ENCODE data around the gene MIB1.
"Not testable (repeated sequence)": the region's sequence is repeated elsewhere in the genome, so short reads cannot be mapped to it uniquely, and the experiment has no call there.

The MIB1 gene

DNA sequence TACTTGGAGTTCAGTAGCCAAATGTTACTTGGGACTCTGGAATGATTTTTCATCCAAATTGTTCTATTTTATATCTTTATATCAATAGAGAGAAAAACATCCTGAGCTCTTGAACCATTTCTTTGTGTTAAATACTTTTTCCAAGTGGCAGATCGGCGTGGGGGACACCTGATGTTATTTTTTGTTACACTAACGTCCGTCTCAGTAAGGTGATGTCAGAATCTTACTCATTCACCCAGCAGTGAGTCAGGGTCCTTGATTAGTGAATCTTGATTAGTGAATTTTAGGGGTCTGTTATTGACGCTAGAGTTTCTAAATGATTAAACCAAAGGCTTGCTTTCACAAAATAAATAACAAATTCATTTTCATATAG lies 1.7 kb downstream of the MIB1 start:
- in situ Hi-C loops (cut with MboI; ENCODE audit: low sequenced_read_pairs): no loop called here

DNA sequence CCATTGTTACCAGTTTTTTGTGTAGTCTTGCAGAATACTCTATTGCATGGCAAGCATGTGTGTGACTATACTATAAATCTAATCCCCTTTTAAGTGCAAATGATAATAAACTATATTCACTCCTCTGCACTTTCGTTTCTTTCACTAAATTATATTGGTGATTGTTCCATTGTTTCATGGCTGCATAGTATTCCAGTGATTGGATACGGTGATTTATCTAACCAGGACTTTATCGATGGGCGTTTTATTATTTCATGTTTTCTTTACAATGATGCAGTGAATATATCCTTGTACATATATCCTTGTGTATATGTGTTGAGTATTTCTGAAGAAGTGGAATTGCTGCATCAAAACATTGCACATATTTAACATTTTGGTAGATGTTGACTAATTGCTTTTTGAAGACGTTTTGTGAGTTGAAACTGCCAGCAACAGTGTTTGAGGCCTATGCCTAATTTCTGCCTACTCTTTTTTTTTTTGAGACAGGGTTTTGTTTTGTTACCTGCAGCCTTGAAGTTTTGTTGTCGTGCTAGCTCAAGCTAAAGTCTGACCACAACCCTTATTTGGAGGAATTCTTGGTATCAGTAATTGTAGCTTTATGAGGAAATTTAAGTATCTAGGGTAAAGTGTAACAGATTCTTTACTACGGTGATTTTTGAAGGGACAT lies 2.7 kb downstream of the MIB1 start:
- in situ Hi-C loops (cut with MboI; ENCODE audit: low sequenced_read_pairs): no loop called here

DNA sequence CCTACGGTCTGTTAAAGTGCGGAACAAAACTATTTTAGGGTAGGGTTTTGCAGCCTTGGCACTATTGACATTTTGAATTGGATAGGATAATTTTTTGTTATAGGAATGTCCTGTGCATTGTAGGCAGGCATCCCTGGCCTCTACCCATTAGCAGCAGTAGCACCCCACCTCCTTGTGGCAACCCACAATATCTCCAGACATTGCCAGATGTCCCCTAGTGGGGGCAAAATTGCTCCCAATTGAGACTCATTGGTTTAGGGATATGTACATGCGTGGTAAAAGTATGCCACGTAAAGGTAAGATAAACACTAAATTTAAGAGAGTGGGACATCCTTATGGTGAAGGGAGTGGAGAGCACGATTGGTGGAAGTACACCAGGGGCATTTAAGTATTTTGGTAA lies 4.6 kb downstream of the MIB1 start:
- in situ Hi-C loops (cut with MboI; ENCODE audit: low sequenced_read_pairs): no loop called here

DNA sequence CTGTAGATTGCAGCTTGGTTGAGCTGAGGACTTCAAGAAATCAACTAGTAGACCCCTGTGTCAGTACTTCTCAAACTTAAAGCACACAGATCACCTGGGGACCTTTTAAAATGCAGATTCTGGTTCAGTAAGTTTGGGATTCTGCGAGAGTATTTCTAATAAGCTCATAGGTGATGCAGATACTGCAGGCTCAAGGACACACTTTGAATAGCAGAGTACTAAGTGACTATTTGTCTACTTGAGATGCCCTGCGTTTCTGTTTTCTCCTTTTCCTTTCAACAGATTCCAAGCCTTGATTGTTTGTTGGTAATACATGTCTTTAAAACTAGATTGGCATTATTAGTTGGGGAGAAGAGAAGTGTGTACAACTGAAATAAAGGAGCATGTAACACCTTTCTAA lies 6.7 kb downstream of the MIB1 start:
- in situ Hi-C loops (cut with MboI; ENCODE audit: low sequenced_read_pairs): no loop called here

DNA sequence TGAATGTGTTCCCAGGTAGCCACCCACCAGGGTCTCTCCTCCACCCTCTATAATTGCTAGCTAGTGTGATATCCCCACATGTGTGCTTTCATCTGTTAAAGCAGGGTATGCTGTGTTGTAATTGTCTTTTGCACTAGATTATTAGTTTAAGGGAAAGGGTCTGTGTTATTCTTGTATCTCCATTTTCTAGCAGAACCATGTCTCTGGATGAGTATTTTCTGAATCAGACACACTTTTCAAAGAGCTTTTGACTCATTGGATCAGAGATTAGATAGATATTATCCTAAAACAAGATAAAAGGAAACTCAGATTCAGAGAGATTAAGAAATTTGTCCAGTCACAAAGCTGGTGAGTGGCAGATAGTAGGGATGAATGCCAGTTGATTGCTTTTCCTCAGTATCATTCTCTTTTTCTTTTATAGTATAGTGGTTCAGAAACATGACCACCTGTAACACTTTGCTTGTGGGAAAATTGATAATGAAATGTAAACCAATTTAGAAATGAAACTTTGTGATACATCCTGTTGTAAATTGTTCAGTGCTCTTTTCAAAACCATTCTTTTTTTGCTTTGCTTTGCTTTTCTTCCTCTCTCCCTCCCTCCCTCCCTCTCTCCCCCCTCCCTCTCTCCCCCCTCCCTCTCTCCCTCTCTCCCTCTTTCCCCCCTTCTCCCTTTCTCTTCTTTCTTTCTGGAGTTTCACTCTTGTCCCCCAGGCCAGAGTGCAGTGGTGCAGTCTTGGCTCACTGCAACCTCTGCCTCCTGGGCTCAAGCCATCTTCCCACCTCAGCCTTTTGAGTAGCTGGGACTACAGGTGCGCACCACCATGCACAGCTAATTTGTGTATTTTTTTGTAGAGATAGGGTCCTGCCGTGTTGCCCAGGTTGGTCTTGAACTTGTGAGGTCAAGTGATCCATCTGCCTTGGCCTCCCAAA lies 7.4 kb downstream of the MIB1 start:
- in situ Hi-C loops (cut with MboI; ENCODE audit: low sequenced_read_pairs): no loop called here

DNA sequence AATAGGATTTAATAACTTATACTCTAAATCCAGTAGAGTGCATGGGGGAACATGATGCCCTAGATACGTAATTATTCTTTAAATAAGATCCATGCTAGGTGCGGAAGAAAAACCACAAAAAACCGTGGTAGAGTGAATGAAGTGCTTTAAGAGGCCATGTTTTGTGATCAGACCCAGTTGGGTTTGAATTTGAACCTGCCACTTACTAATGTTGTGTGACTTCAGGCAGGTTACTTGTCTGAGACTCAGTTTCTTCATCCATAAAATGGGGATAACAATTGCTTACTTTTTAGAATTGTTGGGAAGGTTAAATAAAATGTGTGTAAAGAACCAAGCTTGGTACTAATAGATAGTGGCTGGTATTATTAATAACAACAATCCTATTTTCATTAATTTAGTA lies 17.2 kb downstream of the MIB1 start:
- in situ Hi-C loops (cut with MboI; ENCODE audit: low sequenced_read_pairs): no loop called here

DNA sequence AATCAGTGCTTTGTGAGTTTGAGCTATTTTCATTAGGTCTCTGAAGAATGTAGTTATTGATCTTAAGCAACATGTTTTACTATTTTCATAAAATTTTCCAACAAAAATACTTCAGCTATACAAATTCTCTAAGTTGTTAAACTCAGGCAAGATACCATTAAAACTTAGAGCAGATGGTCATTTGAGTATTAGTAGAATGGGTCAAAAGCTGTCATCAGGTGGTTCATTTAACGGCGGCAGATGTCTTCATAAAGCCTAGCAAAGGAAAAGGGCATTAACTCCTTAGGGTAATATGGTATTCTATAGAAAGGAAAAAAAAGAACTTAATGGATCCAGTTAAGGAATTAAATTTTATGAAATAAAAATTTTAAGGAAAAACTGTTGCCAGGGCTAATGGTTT lies 19.2 kb downstream of the MIB1 start:
- in situ Hi-C loops (cut with MboI; ENCODE audit: low sequenced_read_pairs): no loop called here

DNA sequence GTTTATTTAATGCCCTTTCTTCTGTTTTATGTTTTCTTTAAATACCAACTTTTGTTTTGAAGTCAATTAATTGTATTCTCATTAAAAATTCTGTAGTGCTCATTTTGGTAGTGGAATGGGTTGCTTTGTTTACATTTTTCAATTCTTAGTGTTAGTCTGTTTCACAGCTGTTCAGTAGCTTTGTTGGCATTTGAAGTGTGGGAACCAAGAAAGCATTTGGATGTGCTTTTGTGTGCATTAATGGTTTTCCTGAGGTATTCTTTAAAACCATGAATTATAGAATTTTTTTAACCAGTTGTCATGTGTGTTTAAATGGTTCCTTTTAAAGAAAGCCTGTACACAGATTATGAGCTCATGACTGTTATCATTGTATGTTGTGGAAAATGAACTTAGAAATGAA lies 19.7 kb downstream of the MIB1 start:
- in situ Hi-C loops (cut with MboI; ENCODE audit: low sequenced_read_pairs): no loop called here

DNA sequence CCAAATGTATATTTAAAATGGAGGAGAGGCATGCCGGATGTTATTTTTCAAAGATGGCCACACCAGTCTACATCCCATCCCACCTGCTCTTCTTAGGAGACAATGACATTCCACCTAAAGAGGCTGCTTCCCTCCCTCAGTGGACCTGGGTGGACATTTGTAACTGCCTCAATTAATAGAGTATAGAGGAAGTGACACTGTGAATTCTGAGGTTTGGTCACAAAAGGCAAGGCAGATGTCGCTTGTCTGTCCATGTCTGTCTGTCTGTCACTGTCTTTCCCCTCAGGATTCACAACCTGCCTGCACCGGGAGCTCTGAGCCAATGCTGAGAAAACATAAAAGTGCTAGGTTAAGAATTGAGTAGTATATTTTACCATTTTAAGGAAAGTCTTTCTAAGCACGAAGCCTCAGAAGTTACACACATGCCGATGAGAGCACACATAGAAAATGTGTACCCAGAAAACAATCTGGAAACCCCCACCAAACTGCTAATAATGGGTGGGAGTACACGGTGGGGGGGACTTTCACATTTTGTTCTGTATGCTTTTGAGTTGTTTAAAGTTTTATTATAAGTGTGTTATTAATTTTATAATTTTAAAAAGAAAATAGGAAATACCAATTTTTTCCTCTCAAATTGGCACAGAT lies 21.0 kb downstream of the MIB1 start:
- in situ Hi-C loops (cut with MboI; ENCODE audit: low sequenced_read_pairs): no loop called here

DNA sequence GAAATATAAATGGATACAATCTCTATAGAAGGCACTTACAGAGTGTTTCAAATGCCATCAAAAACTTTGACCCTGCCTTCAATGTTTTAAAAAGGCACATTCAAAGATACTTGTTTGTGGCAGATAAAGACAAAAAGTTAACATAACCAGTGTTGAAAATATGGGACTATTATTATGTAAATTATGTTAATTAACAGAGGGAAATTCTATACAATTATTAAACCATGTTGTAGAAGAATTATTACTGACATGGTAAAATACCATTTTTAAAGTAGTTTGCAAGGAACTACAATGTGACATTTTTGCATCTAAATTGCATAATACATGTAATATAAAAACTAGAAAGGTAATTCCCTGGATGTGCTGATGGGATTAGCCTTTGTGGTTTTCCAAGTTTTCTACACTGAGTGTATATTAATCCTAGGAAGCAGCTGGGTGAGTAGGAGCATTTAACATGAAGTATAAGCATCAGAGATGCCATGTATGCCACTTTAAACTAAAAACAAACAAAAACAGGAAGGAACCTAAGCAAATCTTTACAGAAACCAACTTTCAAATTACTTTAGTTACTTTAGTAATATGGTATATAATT lies 21.7 kb downstream of the MIB1 start:
- in situ Hi-C loops (cut with MboI; ENCODE audit: low sequenced_read_pairs): no loop called here

DNA sequence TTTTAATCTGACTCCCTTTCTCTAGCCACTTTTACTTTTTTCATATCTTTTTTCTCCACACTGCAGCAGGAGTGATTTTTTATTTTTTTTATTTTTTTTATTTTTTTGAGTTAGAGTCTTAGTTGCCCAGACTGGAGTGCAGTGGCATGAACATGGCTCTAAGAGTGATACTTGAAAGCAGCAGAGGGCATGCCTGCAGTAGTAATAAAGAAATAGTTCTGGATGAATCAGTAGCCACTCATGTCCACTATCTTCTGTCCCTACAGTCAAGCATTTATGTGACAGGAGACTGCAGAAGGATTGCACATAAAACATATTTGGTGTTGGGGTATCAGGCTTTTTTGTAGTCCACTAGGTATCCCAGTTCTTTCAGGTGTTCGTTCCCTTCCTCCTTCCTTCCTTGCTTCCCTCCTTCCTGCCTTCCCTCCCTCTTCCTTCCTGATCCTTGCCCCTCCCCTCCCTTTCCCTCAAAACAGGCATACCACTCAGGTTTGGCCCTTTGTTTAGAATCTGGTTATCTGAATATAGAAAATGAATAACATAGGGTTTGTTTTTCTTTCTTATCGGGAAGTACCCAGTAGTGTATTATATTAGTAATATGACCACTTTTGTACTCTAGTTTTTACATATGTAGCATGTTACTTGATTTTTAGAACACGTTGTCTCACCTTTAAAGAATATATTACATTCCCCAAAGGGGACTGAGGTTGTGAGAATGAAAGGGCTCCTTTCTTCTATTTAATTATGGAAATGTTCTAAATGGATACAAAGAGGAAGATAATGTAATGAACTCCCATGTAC lies 23.5 kb downstream of the MIB1 start:
- in situ Hi-C loops (cut with MboI; ENCODE audit: low sequenced_read_pairs): no loop called here

DNA sequence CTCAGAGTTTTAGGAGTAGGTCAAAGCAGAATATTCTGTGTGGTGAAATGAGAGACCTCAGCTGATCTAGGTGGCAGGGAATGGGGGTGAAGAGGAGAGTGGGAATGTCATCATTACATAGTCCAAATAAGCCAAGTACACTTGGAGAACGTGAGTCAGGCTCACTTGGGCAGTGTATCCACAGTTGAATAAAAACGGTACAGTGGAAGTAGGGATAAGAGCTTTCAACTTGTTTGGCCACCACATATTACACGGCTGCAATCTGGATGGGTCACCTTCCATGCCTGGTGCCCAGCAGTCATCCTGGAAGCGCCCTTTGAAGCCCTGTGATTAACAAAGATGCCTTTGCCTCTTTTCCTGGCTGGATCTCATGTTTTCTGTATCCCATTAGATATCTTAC lies 28.6 kb downstream of the MIB1 start:
- in situ Hi-C loops (cut with MboI; ENCODE audit: low sequenced_read_pairs): no loop called here

DNA sequence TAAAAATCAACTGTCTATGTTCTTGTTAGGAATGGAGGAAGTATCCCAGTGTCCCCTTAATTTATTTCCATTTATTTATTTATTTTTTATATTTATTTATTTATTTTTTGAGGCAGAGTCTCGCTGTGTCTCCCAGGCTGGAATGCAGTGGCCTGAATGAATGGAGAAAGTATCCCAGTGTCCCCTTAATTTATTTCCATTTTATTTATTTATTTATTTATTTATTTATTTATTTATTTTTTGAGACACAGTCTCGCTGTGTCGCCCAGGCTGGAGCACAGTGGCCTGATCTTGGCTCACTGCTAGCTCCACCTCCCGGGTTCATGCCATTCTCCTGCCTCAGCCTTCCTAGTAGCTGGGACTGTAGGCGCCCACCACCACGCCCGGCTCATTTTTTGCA lies 34.1 kb downstream of the MIB1 start:
- in situ Hi-C loops (cut with MboI; ENCODE audit: low sequenced_read_pairs): no loop called here

DNA sequence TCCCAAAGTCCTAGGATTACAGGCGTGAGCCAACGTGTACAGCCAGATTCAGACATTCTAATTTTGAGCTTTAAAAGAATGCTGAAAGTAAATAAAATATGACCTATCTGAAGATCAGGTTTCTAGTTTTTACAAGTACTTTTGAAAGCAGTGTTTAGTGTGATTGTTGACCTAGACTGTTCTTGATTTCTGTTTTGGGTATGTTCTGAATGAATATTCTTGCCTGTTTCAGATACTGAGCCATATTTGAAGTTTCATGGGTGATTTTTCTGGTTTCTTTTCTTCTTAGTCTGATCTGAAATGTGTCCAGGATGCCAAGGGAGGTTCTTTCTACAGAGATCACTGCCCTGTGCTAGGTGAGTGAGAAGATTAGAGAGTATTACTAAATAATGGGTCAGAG lies 37.2 kb downstream of the MIB1 start:
- in situ Hi-C loops (cut with MboI; ENCODE audit: low sequenced_read_pairs): no loop called here

DNA sequence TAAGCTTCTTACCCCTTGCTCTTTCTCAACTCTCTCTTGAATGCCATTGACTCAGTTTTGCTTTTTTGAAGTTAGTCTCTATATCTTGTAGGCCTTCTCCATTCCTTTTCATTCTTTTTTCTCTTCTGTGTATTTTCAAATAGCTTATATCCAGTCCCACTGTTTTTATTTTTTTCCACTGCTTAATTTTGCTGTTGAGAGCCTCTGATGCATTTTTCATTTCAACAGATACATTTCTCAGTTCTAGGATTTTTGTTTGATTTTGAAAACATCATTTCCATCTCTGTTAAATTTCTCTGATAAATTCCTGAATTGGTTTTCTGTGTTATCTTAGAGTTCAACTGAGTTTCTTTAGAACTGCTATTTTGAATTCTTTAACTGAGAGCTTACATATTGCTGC lies 45.9 kb downstream of the MIB1 start:
- in situ Hi-C loops (cut with MboI; ENCODE audit: low sequenced_read_pairs): no loop called here

DNA sequence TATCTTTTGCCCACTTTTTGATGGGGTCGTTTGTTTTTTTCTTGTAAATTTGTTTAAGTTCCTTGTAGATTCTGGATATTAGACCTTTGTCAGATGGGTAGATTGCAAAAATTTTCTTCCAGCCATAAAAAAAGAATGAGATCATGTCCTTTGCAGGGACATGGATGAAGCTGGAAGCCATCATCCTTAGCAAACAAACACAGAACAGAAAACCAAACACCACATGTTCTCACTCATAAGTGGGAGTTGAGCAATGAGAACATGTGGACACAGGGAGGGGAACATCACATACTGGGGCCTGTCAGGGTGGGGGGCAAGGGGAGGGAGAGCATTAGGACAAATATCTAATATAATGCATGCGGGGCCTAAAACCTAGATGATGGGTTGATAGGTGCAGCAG lies 55.5 kb downstream of the MIB1 start:
- in situ Hi-C loops (cut with MboI; ENCODE audit: low sequenced_read_pairs): not testable (repeated sequence)

DNA sequence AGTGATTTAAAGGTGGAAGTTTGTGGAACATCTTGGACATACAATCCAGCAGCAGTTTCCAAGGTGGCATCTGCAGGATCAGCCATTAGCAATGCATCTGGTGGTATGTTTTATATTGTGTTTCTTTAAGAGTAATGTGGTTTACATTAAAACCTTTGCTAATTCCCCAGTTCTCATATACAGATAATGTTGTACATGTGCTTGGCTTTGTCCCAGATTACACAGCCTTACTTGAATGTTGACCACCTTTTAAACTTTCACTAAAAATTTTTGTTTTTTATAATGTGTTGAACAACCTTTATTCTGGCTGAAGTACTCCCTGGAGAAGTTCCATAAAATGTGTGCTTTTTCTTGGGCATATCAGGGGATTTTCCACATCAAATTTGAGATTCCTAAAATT lies 57.5 kb downstream of the MIB1 start:
- in situ Hi-C loops (cut with MboI; ENCODE audit: low sequenced_read_pairs): no loop called here

DNA sequence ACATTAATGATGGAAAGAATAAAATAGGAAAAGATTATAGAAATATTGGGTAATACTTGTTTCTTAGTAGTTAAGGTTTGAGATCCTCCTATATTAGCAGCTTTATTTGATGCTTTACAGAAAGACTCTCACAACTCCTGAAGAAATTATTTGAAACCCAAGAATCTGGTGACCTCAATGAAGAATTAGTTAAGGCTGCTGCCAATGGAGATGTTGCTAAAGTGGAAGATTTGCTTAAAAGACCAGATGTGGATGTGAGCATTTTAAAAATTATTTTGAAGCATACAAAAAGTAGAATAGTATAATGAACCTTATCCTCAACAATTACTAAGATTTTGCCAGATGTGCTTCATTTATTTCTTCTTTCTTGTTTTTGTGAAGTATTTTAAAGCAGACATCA lies 59.1 kb downstream of the MIB1 start:
- in situ Hi-C loops (cut with MboI; ENCODE audit: low sequenced_read_pairs): no loop called here

DNA sequence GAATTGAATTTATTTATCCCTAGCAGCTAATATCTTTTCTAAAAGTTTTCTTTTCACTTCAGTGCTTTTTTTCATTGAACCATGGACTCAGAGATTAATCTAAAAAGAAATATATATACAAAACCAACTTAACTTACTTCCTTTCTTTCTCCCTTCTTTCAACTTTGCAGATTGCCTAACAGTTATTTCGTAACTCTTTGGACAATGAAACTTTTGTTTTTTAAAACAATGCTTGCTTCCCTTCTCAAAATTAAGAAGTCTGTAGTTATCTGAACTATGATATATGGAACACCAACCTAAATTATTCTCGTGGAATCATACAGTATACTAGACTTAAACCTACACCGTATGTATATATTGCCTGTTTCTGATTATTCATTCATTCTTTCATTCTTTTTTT lies 62.9 kb downstream of the MIB1 start:
- in situ Hi-C loops (cut with MboI; ENCODE audit: low sequenced_read_pairs): no loop called here

DNA sequence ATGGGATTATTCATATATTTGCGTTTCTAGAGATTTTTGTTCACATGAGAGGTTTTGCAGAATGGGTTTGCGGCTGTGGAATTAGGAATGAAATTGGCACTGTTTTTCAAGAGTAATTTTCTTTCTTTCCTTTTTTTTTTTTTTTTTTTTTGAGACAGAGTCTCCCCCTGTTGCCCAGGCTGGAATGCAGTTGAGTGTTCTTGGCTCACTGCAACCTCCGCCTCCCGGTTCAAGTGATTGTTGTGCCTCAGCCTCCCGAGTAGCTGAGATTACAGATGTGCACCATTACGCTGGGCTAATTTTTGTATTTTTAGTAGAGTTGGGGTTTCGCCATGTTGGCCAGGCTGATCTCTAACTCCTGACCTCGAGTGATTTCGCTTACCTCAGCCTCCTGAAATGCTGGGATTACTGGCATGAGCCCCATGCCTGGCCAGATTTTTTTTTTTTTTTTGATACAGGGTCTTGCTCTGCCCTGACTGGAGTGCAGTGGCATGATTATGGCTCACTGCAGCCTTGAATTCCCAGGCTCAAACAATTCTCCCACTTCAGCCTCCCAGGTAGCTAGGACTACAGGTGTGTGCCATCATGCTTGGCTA lies 65.3 kb downstream of the MIB1 start:
- in situ Hi-C loops (cut with MboI; ENCODE audit: low sequenced_read_pairs): no loop called here

Data from hTERT RPE-1 (cell line).